HG03097 (cell line): ENCODE data around the gene FHIT.

Source experiments
- ATAC-seq: cut with Tn5 transposase; IDR thresholded peaks from one replicate; pipeline ENCODE4 v1.9.1; 2021; ENCODE audit not compliant: unreplicated experiment, low FRiP score

FHIT gene

DNA sequence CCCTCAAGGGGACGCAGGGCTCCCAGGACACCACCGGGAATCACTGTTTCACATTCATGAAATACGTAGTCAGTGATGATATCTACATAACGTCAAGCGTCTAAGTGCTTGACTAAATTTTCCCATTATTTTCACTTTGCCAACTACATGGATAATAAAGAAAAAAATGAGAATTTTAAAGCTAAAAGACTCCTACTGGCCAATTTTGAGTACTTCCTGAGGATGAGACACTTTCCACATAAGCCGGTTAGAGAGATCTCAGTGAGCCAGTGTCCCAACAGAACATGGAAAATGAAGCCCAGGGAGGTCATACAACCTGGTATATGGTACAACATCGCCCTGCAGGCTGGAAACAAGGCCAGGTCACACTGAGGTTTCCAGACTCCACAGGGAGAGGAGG is 928.1 kb downstream of the FHIT start:
- ATAC-seq = no peak

DNA sequence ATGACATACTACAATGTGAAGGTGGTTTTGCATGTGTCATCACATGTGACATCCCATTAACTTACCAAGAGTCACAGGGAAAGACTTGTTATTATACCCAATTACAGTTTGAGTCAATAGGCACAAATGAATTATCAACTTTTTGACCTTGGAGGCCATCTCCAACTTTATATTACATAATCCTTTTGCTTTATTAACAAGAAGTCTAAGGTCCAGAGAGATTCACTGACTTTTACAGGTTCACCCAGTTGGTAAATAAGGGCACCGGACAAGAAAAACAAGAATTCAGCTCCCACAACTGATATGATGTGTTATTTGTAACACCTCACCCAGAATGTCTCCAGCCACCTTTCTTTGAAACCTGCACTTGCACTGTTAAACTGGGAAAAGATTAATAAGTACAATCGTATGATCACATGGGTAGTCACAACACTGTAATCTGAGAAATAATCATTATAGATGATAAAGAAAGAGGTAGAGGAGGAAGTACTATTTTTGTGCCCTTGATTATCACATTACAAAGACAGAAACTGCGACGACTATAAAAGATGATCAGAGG is 928.9 kb downstream of the FHIT start:
- no peak for ATAC-seq

DNA sequence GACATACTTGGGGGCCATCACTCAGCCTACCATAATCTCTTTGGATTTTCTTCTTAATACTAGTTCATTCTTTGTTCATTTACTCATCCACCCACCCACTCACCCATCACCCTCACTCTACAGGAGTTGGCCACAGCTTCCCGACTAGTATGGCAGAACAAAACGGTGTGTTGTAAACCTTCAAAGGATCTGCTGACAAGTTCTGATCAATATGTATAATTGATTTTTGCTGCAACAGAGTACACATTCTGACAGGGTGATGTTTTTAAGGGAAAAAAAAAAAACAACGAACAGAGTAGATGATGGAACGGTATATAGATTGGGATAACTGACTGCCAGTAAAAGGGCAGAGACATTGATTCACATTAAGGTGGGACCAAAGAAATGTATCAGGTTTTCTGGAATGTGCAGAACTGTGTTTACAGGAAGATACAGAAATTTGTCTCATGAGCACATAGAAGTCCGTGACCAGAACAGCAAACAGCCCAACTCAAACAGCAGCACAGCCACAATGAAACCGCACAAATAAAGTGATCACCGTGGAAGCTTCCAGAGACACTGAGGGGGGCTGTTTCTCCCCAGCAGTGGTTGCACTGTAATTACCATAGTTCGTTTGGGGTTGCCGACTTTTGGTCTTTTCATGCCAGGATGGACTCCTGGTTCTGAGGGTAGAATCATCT is 931.9 kb downstream of the FHIT start:
- ATAC-seq = no peak

DNA sequence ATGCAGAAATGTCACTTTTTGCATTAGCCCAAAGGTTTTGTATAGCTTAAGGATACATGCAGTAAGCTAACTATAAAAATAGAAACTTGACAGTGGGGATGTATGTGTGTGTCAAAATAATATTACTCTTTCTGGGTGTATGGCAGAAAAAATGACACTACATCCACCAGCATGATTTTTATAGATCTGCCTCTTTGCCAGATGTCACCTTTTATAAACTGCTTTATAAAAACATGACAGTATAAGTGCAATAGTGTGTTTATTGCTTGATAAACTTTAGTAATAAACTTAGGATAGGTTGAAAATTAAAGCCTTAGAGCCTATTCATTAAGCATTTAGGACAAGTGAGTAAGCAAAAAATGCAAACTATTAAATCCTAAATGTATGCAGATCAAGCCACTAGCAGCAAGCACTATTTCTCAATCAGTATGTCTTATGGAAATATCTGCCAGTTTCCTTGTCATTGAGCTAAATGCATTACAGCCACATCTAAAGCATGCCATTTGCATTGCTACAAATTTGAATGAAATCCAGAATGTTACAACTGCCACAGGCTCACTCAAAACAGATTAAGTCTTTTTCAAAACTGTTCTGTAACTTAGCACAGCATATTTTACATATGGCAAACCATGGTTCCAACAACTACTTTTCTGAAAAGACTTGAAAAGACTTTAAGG is 935.0 kb downstream of the FHIT start:
- no peak for ATAC-seq

DNA sequence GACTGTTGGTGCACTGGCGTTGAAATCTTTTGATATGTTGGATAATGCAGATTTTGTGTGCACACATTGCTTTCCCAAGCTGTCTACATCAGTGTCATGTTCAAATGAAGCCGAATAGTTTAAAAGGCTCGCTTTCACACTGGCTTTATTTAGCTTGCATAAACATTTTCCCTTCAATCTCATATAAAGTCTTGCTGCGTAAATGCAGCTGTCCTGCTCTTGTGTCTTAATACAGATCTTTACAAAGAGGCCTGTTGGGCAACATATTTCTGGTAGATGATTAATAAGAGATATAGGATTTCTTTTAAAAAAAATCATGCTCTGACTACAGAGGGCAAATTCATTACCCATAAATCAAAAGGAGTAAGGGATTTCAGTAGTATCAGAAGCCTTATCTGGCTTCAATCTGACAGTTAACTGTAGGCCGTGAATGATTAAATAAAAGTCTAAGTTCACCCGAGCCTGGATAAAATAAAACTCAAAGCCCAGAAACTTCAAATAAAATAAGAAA is 937.2 kb downstream of the FHIT start:
- ATAC-seq = no peak

DNA sequence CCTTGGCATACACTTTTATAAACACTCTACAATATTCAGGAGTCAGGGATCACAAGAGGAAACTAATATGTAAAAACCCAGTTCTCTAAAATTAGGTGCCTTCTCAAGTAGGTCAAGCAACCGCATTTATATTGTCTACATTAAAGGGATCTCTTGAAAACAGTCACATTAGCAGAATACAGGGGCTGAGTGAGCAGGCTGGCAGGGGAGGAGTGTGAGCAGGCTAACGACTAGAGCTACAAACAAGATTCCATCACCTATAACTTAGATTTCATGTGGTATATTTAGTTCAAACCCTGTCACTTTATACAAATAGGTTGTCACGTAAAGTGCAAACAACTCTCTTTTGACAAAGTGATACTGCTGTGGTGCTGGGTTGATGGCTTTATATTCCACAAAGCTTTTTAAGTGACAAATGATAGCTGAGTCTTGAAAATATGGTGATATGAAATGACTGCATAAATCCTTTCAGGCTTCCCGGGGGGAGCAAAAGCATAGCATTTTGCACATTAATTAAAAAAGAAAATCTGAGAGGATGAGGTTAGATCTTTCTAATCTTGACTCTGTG is 937.9 kb downstream of the FHIT start:
- no peak for ATAC-seq

DNA sequence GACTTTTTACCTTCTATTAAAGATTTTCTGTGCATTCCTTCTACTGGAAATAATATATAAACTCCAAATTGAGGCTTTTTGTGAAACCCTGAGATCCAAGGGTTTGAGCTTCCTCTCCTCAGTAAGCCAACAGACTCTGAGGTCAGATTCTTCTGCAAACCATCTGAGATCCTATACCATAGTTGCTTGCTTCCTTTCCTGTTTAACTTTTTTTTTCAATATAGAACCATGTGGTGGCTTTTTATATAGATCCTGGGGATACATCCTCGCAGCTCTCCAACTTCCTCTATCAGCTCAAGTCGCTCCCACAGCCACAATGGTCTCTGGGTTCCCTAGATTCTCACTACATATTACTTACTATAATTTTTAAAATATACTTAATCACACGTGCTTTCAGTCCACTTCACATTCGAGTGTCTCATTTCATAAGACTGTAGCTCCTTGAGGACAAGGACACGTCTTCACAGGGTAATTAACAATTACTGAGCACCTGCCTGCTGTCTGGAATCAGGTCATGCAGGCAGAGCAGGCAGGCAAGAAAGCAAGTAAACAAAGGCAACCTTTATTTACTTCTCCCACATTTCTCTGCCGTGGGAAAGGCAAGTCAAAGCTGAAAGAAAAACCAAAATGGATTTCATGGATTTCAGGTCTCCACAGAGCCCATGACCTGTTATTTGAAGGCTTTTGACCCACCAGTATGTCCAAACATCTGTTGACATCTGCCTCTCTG is 941.5 kb downstream of the FHIT start:
- no peak for ATAC-seq

DNA sequence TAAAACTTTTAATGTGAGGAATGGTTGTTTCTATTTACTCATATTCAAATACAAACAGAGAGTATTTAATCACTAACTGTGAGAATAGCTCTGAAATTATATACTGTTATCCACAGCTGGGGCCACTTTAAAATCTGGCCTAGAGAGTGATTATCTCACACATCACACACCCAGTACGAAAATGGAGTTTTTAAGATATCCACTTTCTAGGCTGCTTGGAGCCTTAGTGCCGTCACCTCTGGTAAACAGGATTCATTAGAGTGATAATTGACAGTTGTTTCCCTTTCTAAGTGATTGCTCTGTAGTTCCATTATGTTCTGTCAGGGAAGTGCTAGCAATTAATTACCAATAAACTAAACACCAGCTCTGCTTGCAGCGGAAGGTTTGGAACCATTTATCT is 942.4 kb downstream of the FHIT start:
- ATAC-seq = no peak

DNA sequence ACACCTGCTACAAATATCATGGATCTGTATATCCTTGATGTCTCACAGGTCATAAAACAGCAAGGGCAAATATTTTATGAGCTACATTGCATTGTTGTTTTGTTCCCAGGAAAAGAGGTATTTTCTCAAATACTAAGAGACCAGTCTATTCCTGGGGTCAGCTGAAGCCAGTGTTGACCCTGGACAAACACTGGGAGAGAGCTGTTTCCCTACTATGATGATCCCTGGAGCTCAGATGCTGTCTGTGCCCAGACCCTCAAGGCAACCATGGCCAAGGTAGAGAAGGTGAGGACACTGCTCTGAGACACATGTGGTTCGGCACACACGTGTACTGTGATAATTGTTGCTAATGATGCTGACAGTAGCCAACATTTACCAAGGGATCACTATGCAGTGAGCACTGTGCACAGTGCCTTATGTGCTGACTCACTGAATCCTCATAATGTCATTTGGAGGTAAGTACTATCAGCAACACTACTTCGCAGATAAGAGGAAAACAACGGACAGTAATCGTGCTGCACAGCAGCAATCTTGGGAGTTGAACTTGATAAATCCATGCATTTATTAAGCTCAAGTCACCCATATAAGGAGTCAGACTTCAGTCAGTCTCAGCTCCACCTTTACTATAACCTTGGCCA is 943.6 kb downstream of the FHIT start:
- no peak for ATAC-seq

DNA sequence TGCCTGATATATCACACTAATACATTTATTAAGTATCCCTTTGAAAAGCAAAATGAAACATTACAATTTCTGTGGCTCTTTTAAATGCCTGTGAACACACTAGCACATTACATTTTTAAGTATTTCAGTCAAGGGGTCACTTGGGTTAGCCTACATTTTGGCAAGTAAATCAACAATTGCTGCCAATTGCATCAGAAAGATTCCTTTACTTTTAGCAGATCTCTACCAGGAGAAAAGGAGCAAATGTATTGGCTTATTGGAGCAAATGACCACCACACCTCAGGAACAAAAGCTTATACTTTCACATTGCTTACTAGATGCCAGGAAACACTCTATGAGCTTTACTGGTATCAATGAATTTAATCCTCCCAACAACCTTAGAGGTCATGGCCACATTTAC is 947.1 kb downstream of the FHIT start:
- no peak for ATAC-seq

DNA sequence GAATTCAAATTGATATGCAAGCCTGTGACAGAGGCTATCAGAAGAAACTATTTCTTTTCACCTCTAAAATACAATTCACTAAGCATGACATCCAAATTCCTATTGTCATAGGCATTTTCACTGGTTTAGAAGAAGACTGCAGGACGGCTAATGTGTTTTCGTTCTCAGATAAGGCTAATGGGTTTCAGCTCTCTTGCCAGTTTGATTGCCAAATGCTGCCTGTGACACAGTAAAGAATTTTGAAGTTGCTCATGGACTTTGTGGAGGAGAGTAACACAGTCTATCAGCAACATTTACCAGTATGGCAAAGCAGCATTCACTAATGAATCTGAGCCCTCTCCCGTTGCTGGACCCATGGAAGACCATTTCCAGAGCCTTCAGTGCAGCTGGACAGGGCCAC is 948.1 kb downstream of the FHIT start:
- ATAC-seq = no peak

DNA sequence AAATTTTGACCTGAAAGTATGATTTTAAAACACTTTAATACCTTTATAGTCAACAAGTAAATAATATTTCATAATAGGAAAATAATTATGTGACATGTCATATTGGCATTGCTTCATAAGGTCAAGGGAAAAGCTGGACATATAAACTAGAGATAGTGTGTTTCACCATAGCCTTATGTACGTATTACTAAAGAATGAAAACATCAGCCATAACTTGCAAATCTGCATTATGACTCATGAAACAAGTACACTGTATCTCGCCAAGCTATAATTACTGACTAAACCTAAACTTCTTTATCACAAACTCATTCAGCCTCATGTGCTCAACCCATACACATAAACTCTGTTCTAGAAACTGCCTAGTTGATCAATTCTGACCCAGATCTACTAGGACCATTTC is 950.1 kb downstream of the FHIT start:
- ATAC-seq = no peak

DNA sequence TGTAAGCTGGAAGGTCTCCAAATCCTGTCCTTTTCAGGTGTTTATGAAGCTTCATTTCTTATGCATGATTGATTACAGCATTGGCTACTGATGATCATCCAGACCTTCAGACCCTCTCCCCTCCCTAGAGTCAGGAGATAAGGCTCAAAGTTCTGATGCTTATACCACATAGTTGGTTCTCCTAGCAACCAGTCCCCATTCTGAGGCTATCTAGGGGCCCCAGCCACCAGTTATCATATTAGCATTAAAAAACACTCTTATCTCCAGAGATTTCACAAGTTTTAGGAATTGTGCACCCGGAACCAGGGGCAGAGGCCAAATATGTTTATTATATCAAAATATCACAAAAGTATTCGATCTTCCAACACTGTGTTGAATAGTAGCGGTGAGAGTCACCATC is 953.1 kb downstream of the FHIT start:
- no peak for ATAC-seq

DNA sequence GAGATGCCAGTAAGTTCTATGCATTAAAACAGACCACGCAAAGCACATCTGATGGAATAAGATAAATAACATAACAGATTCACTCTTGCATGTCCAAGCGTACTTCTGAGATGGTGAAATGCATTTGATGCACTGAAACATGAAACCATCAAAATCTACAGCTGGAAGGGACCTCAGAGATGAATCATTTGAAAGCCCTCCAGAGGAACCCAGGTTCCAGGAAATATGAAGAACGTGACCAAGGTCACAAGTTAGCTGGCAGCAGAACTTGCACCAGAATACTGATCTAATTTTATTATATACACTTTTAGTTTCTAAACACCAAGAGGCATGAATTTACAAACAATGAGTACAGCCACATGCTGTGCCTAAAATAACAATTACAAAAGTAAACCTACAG is 957.1 kb downstream of the FHIT start:
- ATAC-seq = no peak

DNA sequence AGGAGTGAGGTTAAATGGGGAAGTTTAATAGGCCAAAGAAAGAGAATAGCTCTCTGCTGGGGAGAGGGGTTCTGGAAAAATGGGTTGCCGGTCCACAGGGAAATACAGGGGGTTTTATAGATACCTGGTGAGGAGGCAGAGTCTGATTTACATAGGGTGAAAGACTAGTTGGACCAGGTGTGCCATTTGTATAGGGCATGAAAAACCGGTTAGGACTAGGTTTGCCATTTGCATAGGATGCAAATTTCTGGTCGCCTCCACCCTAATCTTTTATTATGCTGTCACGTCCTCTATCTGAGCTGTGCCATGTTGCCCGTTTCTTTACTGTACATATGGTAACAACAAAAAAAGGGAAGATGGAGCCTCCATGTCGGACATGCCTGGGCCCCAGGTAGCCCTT is 960.1 kb downstream of the FHIT start:
- no peak for ATAC-seq

DNA sequence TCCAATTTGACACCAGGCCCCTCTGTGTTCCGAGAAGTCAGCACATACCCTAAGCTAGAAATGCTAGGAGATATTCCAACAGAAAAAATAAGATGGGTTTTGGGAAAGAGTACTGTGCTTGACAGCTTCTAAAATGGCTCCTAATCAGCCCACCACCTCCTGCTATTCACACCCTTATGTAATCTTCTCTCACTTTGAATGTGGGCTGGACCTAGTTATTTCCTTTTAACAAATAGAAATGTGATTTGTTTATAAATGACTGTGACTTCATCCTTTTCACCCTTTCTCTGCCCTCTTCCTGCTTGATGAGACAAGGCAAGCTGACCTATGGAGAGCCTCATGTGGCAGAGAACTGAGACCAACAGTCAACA is 961.1 kb downstream of the FHIT start:
- no peak for ATAC-seq

DNA sequence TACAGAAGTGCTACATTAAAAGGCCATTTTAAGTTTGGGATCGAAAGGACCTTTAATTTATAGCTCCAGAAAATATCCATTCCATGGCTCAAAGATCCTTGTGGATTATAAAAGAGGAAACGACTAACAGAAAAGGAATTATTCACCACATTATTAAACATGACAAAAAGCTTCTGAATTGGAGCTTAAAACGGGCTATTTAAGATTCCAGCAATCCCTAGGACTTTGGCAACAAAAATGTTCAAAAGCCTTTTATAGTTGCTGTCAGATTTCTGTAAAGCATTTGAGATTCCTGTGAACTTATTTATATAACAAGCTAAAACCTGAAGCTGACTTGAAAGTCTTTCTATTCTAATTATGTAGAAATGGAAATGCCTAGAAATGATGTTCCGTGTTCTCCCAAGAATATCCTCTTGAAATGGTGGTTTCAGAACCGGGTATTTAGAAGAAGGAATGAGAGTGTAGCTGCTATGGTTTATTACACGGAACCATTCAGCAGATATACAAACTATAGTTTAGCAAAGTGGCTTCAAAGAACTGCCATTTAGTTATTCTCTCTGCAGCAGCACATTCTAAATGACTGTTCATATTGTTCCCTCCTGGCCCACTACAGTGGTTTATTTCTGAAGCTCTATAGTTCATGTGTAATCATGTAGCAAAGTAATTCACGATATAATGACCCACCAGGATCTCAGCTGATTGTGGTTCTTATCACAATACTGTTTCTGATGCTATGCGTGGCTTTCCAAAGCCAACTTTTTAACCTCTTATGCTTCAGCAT is 961.7 kb downstream of the FHIT start:
- no peak for ATAC-seq

DNA sequence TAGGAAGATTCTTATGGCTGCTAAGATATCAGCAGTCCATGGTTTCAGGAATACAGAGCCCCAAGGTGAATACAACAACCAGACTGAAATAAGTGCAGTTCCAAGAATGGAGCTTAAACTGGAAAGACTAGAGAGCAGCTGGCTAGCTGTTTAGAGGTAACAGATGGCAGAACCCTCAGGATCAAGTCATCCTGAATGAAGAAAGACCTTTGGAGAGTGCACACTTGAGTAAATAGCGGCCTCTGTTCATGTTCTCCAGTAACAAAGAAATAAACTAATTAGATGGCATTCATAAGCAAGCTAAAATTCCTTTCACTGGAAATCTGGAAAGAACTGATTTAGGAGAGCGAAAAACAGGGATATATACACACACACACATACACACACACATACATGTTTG is 968.4 kb downstream of the FHIT start:
- ATAC-seq = no peak

DNA sequence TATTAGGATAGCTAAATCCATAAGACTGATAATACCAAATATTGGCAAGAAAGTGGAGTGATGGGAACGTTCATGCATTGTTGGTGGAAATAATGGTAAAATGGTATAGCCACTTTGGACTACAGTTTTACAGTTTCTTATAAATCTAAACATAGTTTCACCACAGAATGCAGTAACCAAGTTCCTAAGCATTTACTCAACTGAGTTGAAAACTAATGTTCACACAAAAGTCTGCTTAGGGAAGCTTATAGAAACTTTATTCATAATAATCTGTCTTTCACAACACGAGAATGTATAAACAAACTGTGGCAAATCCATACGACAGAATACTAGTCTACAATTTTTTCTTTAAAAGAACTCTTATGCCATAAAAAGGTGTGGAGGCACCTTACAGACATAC is 969.3 kb downstream of the FHIT start:
- ATAC-seq = no peak

DNA sequence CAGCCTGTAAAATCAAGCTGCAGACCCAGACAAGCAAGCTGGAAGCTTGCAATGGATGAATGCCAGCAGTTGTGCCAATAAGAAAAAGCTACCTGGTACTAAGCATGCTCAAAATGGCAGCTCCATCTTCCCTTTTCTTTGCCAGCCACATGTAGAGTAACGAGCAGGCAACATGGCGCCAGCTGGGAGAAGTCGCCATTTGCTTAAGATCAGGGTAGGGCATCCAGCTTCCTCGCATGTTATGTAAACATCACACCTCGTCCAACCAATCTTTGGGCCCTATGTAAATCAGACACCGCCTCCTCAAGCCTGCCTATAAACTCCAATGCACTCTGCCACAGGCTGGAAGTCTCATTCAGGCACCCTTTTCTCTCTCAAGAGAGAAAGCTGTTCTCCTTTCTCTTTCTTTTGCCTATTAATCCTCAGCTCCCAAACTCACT is 973.9 kb downstream of the FHIT start:
- ATAC-seq = no peak
